ENCODE measurements around the gene PTCSC3. TPM values are rescaled to one million over a fixed set of nuclear protein-coding genes. Genes with fewer than 3 reads are reported as not detected.

The PTCSC3 gene
- total and polyA plus RNA-seq, 8 donors, result 1.5 to 4.6 (median 2.6) TPM; not detected in 1

DNA sequence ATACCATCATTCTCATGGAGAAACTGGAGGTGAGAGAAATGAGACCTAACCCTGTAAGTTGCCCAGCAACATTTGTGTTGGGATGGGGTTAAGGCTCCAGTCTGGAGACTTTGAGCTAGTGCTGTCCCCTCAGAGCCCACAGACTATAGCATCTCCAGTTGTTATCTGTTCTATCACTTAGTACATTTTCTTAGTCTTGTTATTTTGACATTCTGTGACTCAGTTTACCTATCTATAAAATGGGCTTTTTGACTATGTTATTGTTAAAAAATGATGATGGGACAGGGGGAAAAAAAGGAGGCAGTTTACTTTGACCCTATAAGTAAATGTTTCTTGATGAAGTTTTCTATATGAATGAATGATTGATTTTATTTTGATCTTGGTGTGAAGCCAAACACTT is 45.8 kb upstream of the PTCSC3 start:
- ATAC-seq, result no peak
- Histone ChIP-seq H3K4me3 (no peak overlapping the region), H3K27ac (peak overlapping the region in 1 of 2 donors; percentile 57), H3K4me1 (no peaks in the 10 kb centered on the region), H3K36me3 (no peaks in the 10 kb centered on the region), H3K27me3 (no peaks in the 10 kb centered on the region), H3K9me3 (no peaks in the 10 kb centered on the region)
- TF ChIP-seq, protein P1, sequence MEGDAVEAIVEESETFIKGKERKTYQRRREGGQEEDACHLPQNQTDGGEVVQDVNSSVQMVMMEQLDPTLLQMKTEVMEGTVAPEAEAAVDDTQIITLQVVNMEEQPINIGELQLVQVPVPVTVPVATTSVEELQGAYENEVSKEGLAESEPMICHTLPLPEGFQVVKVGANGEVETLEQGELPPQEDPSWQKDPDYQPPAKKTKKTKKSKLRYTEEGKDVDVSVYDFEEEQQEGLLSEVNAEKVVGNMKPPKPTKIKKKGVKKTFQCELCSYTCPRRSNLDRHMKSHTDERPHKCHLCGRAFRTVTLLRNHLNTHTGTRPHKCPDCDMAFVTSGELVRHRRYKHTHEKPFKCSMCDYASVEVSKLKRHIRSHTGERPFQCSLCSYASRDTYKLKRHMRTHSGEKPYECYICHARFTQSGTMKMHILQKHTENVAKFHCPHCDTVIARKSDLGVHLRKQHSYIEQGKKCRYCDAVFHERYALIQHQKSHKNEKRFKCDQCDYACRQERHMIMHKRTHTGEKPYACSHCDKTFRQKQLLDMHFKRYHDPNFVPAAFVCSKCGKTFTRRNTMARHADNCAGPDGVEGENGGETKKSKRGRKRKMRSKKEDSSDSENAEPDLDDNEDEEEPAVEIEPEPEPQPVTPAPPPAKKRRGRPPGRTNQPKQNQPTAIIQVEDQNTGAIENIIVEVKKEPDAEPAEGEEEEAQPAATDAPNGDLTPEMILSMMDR (IDR thresholded peaks at IDR 0.05), result no peak
- DNase-seq, result no peak
- intact Hi-C loops (cut with DNase I), result no loop called here

DNA sequence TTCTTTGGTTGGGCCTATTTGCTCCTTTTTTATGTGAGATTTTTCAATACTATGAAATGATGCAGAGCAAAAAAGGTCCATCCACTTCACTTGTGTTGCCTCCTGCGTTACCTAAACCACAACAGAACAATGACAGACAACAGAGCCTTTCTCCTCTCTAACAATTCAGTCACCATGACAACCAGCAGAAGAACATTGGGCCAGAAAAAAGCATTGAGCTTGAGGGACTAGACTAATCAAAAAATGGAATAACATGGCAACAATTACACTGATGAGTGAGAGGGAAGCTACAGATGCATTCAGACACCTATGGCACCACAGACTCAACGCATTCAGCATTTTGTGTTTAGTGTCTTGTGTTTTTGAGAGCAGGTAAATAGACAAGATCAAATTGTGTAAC is 44.6 kb upstream of the PTCSC3 start:
- intact Hi-C loops (cut with DNase I), result no loop called here
- Histone ChIP-seq H3K4me3 (no peak overlapping the region), H3K27me3 (no peaks in the 10 kb centered on the region), H3K36me3 (no peaks in the 10 kb centered on the region), H3K9me3 (no peaks in the 10 kb centered on the region), H3K27ac (peak overlapping the region in 1 of 2 donors; percentile 5), H3K4me1 (no peaks in the 10 kb centered on the region)
- ATAC-seq, result no peak
- TF ChIP-seq, protein P1 (IDR thresholded peaks at IDR 0.05), result no peak
- no peak for DNase-seq

DNA sequence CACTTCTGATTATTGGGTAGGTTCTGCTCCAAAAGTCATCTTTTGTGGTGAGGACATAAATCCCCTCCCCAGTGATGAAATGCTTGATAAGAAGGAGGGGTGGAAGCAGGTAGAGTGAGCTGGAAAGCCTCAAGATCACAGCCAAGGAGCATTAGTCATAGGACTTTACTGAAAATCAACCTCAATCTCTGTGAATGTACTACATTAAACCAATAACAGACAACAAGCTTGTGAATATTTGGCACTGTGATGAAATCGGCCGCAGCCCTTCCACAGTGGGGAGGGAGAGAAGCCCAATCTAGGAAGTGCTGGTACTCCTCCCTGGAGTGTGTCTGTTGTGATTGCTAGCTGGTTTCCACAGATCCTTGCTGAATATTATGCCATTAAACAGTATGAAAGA is 41.2 kb upstream of the PTCSC3 start:
- peak in 2 of 4 donors; percentile 50 to 78 for DNase-seq
- ATAC-seq, result peak; percentile 74
- TF ChIP-seq, protein P1 (IDR thresholded peaks at IDR 0.05), result no peak
- Histone ChIP-seq H3K27ac (peak overlapping the region; percentile 50 to 80), H3K9me3 (no peaks in the 10 kb centered on the region), H3K4me3 (no peak overlapping the region), H3K27me3 (no peaks in the 10 kb centered on the region), H3K36me3 (no peaks in the 10 kb centered on the region), H3K4me1 (no peaks in the 10 kb centered on the region)
- intact Hi-C loops (cut with DNase I), result no loop called here

DNA sequence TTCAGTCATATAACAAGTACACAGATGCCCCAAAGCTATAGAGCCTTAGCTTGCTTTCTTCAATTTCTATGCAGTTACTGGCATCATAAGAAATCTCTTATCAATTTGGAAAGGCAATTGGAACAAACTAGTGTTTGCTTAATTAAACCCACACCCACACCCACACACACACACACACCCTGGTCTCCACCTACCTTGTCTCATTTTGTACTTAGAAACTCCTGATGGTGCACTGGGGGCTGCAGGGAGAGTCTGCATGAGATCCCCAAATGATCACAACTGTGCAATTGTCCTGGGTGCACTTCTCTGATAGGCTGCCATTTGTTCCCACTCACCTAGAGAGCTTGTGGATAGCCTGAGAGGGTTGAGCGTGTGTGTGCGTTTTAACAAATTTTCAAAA is 40.5 kb upstream of the PTCSC3 start:
- Histone ChIP-seq H3K27ac (peak overlapping the region; percentile 50 to 80), H3K27me3 (no peaks in the 10 kb centered on the region), H3K9me3 (no peaks in the 10 kb centered on the region), H3K4me3 (peak overlapping the region in 1 of 2 donors; percentile 17), H3K4me1 (no peaks in the 10 kb centered on the region), H3K36me3 (no peaks in the 10 kb centered on the region)
- TF ChIP-seq, protein P1 (IDR thresholded peaks at IDR 0.05), result no peak
- intact Hi-C loops (cut with DNase I), result no loop called here
- DNase-seq (no peak), ATAC-seq (peak; percentile 52)

DNA sequence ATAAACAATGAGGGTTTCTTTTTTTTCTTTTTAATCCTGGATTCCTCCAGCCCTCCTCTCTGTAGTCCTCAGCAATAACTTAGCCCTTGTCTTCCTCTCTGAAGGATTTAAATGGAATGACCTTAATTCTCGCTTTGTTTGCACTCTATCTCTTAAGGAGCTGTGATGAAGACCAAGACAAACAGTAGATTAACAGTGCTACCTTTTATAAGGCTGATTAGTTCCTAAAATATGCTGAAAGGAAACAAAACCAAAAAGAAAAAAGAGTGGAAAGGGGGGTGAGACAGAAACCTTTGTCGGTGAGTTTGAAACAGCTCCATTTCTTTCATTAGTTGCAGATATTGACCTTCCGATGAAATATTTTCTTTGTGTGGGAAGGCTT is 38.7 kb upstream of the PTCSC3 start:
- peak; percentile 44 for ATAC-seq
- intact Hi-C loops (cut with DNase I), result no loop called here
- no peak for DNase-seq
- H3K27ac ChIP-seq, result peak overlapping the region; percentile 50 to 80
- no peaks in the 10 kb centered on the region for H3K4me1 ChIP-seq
- no peaks in the 10 kb centered on the region for H3K27me3 ChIP-seq
- H3K9me3 ChIP-seq, result no peaks in the 10 kb centered on the region
- peak overlapping the region in 1 of 2 donors; percentile 17 for H3K4me3 ChIP-seq
- no peaks in the 10 kb centered on the region for H3K36me3 ChIP-seq
- TF ChIP-seq, protein P1 (IDR thresholded peaks at IDR 0.05), result no peak

Data from left lung (tissue), 10 donors.